ENCODE measurements around the gene NPAS2.

DNA sequence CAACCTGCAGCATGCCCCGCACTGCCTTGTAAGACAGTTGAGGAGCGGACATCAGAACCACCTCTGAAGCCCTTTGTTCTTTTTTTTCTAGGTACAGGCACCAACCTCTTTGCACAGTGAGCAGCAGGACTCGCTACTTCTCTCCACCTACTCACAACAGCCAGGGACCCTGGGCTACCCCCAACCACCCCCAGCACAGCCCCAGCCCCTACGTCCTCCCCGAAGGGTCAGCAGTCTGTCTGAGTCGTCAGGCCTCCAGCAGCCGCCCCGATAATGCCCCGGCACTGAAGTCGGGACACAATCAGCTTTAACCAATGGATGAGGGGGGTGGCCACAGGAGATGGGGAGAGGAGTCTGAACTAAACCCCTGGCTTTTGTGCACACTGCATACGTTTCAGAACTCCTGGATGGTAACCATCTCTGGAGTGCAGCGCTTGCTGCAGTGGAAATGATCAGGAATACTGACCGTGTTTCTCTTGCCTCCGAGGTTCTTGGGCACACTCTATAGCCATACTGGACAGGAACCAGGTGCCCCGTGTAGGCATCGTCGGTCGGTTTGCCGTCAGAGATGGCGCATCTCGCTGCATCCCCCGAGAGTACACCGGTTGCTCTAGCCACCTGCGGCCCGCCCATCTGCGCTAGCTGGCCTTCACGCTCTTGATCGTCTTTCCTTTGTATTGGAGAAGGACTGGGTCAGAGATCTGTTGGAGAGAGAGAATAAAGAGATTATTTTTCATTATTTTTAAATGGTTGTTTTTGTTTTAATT lies 175.6 kb downstream of the NPAS2 start:
- TF ChIP-seq, protein P1, sequence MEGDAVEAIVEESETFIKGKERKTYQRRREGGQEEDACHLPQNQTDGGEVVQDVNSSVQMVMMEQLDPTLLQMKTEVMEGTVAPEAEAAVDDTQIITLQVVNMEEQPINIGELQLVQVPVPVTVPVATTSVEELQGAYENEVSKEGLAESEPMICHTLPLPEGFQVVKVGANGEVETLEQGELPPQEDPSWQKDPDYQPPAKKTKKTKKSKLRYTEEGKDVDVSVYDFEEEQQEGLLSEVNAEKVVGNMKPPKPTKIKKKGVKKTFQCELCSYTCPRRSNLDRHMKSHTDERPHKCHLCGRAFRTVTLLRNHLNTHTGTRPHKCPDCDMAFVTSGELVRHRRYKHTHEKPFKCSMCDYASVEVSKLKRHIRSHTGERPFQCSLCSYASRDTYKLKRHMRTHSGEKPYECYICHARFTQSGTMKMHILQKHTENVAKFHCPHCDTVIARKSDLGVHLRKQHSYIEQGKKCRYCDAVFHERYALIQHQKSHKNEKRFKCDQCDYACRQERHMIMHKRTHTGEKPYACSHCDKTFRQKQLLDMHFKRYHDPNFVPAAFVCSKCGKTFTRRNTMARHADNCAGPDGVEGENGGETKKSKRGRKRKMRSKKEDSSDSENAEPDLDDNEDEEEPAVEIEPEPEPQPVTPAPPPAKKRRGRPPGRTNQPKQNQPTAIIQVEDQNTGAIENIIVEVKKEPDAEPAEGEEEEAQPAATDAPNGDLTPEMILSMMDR (IDR thresholded peaks at IDR 0.05; ENCODE audit: extremely low read depth in 1 of 2, insufficient read depth in 1 of 2, low read depth in 1 of 2, low read length in 2 of 2), result no peak
- TF ChIP-seq EZH2 (IDR thresholded peaks at IDR 0.05; ENCODE audit: borderline replicate concordance, low read depth, low read length, severe bottlenecking) (no peak), JUN (IDR thresholded peaks at IDR 0.05; ENCODE audit: borderline replicate concordance, insufficient read depth, insufficient read length, low read depth) (no peak), POLR2A (IDR thresholded peaks at IDR 0.05; ENCODE audit: low read depth, low read length) (no peak), POLR2AphosphoS5 (IDR thresholded peaks at IDR 0.05; ENCODE audit: insufficient read depth, low read depth, low read length) (no peak), MYC (IDR thresholded peaks at IDR 0.05; ENCODE audit: low read depth, low read length) (no peak), GATA2 (IDR thresholded peaks at IDR 0.05; ENCODE audit: insufficient read depth, insufficient read length, low read depth, low read length) (no peak), FOS (IDR thresholded peaks at IDR 0.05; ENCODE audit: borderline replicate concordance, insufficient read depth, low read length) (no peak)
- TF ChIP-seq, protein P2, sequence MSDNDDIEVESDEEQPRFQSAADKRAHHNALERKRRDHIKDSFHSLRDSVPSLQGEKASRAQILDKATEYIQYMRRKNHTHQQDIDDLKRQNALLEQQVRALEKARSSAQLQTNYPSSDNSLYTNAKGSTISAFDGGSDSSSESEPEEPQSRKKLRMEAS (IDR thresholded peaks at IDR 0.05; ENCODE audit: insufficient read depth, insufficient read length), result no peak
